GM20000 (cell line): ENCODE data around the gene DYSF.

Experiments used
- DNase-seq: peaks from one replicate; pipeline ENCODE4 v3.0.0; 2012; ENCODE audit warnings: low spot score
- TF ChIP-seq, protein P1 (sequence below): IDR thresholded peaks from 2 replicates; pipeline ENCODE4 v1.5.1; 2012; ENCODE audit warnings: mild to moderate bottlenecking, control low read depth; ENCODE audit errors: extremely low read depth, missing control alignments

DYSF gene

DNA sequence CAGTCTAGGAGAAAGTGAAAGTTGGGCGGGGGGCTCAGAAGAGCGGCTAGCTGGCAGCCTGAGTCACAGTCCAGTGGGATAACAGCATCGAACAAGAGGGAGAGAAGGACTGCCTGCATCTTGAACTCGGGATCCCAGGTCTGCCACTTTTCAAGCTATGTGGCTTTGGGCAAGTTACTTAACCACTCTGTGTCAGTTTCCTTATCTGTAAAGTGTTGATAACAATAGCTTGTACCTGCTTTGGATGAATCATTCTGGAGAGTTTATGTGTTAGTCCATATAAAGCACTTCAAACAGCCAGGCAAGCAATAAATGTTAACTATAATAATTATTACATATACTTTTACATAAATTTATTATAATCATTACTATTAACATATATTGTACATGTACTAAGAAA lies 4.6 kb downstream of the DYSF start:
- TF ChIP-seq, protein P1, sequence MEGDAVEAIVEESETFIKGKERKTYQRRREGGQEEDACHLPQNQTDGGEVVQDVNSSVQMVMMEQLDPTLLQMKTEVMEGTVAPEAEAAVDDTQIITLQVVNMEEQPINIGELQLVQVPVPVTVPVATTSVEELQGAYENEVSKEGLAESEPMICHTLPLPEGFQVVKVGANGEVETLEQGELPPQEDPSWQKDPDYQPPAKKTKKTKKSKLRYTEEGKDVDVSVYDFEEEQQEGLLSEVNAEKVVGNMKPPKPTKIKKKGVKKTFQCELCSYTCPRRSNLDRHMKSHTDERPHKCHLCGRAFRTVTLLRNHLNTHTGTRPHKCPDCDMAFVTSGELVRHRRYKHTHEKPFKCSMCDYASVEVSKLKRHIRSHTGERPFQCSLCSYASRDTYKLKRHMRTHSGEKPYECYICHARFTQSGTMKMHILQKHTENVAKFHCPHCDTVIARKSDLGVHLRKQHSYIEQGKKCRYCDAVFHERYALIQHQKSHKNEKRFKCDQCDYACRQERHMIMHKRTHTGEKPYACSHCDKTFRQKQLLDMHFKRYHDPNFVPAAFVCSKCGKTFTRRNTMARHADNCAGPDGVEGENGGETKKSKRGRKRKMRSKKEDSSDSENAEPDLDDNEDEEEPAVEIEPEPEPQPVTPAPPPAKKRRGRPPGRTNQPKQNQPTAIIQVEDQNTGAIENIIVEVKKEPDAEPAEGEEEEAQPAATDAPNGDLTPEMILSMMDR: no peak
- no peak for DNase-seq

DNA sequence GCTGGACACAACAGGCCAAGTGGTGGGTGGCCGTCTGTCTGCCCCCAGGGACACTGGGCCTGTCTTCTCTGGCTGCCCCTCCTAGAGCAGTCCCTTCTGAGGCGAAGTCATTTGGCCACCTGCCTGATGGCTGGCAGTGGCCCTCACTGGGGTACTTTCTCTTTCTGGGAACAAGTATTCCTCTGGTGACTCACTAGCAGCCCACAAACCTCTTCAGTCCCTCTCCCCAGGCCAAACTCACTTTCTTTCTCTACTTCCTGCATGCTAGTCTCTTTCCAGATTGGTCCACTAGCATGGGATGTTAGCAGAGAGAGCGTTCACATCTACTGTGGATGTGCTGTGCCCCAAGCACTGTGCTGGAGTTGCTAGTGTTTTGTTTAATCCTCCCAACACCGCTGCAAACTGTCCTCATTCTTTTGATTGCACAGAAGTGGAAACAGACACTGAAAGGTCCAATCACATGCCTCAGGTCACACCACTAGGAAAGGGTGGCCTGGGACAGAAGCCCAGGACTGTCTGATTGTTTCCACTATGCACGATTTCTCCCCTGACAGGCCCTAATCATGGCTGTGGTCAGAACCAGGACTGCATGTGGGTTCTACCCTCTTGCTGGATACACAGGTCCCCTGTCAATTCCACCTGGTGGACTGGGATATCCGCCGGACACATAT lies 5.2 kb downstream of the DYSF start:
- DNase-seq: peak; percentile 11
- TF ChIP-seq, protein P1: no peak

DNA sequence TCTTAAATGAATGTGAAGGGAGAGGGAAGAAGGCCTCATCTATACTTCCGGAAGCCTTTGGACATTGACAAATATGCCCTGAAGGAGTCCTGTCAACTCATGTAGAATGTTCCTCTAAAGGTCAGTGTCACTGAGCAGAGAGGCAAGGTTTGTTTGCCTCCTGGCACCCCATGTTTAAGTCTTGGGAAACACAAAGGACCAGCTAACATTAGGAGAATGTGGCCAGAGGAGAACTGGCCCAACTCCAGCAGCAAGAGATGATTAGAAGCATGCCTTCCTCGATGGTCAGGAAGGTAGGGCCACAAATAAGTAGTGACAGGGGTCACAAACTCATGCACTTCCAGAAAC lies 5.7 kb downstream of the DYSF start:
- no peak for DNase-seq
- TF ChIP-seq, protein P1: no peak

DNA sequence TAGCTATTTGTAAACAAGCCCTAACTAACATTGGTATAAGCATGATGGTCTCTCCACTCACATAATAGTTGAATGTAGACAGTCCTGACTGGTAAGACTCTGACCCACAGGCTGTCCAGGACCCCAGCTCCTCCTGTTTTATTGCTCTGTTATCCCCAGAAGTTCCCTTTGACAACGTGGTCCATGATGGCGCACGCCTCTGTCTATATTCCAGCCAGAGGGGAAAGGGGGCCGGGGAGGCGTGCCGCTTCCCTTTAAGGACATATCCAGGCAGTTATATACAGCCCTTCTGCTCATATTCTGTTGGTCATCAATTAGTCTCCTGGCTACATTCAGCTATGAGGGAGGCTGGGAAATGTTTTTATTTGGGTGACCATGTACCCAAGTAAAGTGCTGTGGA lies 6.7 kb downstream of the DYSF start:
- TF ChIP-seq, protein P1: no peak

DNA sequence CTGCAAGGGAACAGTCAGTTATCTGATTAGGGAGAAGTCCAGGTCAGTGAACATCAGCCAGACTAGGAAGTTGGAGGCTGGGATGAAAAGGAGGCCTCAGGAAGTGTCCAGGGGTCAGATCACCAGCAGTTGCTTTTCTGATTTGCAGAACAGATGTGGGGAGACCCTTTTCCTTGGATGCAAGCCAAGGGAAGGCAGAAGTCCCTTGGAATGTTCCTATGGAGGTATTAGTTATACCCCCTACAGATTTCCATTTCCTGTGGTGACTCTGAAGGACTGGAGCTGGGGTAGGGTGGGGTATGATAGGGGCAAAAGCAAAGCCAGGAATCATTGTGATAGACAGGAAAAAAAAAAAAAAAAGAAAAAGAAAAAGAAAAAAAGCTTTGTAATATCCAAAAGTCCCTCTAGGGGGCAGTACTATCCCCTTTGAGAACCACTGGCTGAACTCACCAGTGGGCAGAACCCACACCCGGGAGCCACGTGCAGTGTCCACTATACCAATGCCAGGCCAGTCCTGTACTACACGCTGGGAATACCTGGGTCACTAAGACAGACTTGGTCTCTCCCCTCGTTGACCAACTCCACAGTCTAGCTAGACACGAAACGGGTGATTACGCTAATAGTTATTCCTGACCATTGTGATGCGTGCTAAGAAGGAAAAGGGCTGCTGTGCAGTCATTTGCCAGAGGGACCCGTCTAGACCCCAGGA lies 7.4 kb downstream of the DYSF start:
- TF ChIP-seq, protein P1: no peak
- peak; percentile 59 for DNase-seq

More for the DNA sequence above, 6.7 kb downstream of the DYSF start:
- no peak for DNase-seq

DNA sequence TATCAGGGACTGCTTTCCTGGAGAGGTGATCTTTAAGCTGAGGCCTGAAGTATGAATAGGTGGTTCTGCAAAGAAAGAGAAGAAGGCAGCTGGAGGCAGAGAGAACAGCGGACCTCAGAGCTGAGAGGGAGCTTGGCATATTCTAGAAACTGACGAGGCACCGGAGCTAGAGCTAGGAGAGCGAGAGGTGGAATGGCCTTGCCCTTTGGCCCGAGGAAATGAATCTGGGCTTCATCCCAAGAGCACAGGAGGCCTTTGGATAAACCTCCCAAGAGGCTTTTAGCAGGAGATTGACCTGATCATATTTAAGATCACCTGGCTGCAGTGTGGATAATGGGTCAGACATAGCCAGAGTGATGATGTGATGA lies 7.9 kb downstream of the DYSF start:
- DNase-seq: no peak
- TF ChIP-seq, protein P1: no peak

DNA sequence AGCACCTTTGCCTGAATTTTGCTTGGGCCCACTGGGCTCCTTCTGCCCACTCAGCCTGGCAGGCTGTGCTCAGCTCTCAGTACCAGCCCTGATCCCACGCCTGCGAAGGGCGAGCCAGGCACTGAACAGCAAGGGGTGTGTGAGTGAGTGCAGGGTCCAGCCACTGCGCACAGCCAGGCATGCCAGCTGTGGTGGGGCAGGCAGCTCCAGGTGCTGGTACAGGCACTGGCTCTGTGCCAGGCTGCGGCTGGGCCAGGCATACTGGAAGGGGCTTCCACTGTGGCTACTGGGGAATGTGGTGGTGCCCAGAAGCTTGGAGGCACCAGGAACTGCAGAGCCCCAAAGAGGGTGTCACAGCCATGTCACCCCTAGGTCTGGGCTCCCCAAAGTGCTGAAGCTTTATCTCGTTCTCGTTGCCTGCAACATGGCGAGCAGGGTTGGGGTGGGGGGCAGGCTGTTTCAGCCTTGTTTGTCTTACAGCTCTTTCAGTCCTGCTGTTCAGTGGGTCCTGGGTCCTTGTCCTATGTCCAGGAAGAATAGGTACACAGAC lies 8.8 kb downstream of the DYSF start:
- DNase-seq: no peak
- TF ChIP-seq, protein P1: no peak
